Activated T-helper 1 cell treated with anti-CD3 and anti-CD28 coated beads, Interleukin-2, amount 50 U/mL, for 16 hours (primary cell): ENCODE data around the gene ALKBH5.
A peak's percentile ranks its signal among the peaks of the same experiment; 100 is the strongest.

ENCODE experiments used
- DNase-seq, 2 donors: peaks; one replicate each; pipeline ENCODE4 v3.0.0-alpha.2; 2020; ENCODE audit warnings: low read depth in 1 of 2, low spot score in 1 of 2

Gene ALKBH5

GRCh38 chr17:18258356-18259038 lies 74.9 kb downstream of the ALKBH5 start, which contains the start of gene FLII:
Gene FLII, minus strand, starts transcription at chr17:18258738. Its CDS starts 48 bp downstream, at chr17:18258690.
- DNase-seq = peak; percentile 21 to 48
